MM.1S (cell line): ENCODE data around the gene TPBGL.

ENCODE experiments used
- CTCF ChIP-seq: fragments of 300-600 bp; sonication (generic); IDR thresholded peaks from 2 replicates; pipeline ENCODE4 v1.5.1; 2016; ENCODE audit warnings: antibody characterized with exemption, low read length, mixed read lengths
- EZH2 ChIP-seq: fragments of 300-600 bp; sonication (generic); optimal IDR thresholded peaks from 2 replicates; pipeline ENCODE3; 2017; ENCODE audit warnings: low read depth, mild to moderate bottlenecking, antibody characterized with exemption, low read length, mixed read lengths

DNA sequence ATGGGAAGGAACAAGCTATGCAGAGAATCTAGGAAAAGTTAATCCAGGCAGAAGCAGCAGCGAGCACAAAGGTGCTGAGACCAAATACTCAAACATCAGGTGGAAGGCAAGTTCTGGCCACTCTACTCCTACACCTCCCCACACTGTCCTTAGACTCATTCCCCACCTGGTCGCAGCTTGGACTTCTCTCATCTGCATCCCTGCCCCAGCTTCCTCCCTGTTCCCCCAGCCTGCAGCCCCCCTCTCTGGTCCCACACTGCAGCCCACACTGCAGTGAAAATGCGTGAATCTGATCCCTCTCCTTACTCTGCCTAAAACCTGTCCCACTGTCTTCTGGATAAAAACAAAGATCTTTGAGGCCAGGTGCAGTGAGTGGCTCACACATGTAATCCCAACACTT lies 9.1 kb downstream of the TPBGL start:
- no peak for TF ChIP-seq CTCF
- no peak for TF ChIP-seq EZH2
